Measurements from ENCODE around the gene THSD8. TPM values are rescaled to one million over a fixed set of nuclear protein-coding genes. Genes with fewer than 3 reads are reported as not detected.

Gene THSD8
- total RNA-seq, 4 donors from 2014 or later = not detected

DNA sequence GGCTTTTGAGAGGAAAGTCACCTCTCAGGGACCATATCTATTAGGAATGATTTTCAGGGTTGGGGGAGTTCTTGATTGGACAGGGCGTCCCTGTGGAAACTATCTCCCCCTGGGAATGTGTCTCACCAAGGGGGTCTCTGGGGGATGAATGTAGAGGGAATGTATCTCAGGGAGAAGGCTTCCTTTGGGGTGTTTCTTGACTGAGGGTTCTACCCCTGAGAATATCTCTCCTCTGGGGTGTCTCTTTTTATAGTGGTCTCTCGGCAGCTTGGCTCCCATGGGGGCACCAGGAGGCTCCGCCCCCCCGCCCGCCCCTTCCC is 31.5 kb downstream of the THSD8 start:
- peak overlapping the region in 1 of 2 donors; percentile 47 for H3K4me3 ChIP-seq
- no peak overlapping the region for H3K27ac ChIP-seq
- no peak for ATAC-seq
- H3K4me1 ChIP-seq = peaks cover 0 to 36% (median 7%) of the 10 kb centered on the region in 3 donors
- 0% methylated on average over 1 of the region's 5 CpGs; no CpG with 5 or more reads in 1 of the 2 donors for WGBS, 2 donors (ENCODE audit: low coverage in 1 of 2)
- no peak for TF ChIP-seq EP300 (IDR thresholded peaks at IDR 0.05)
- TF ChIP-seq, protein P1, sequence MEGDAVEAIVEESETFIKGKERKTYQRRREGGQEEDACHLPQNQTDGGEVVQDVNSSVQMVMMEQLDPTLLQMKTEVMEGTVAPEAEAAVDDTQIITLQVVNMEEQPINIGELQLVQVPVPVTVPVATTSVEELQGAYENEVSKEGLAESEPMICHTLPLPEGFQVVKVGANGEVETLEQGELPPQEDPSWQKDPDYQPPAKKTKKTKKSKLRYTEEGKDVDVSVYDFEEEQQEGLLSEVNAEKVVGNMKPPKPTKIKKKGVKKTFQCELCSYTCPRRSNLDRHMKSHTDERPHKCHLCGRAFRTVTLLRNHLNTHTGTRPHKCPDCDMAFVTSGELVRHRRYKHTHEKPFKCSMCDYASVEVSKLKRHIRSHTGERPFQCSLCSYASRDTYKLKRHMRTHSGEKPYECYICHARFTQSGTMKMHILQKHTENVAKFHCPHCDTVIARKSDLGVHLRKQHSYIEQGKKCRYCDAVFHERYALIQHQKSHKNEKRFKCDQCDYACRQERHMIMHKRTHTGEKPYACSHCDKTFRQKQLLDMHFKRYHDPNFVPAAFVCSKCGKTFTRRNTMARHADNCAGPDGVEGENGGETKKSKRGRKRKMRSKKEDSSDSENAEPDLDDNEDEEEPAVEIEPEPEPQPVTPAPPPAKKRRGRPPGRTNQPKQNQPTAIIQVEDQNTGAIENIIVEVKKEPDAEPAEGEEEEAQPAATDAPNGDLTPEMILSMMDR (IDR thresholded peaks at IDR 0.05) = no peak
- TF ChIP-seq POLR2A (IDR thresholded peaks at IDR 0.05) = no peak
- TF ChIP-seq POLR2AphosphoS5 (IDR thresholded peaks at IDR 0.05) = no peak
- H3K36me3 ChIP-seq = no peaks in the 10 kb centered on the region
- no peaks in the 10 kb centered on the region for H3K9me3 ChIP-seq
- peaks cover 100% of the 10 kb centered on the region for H3K27me3 ChIP-seq

DNA sequence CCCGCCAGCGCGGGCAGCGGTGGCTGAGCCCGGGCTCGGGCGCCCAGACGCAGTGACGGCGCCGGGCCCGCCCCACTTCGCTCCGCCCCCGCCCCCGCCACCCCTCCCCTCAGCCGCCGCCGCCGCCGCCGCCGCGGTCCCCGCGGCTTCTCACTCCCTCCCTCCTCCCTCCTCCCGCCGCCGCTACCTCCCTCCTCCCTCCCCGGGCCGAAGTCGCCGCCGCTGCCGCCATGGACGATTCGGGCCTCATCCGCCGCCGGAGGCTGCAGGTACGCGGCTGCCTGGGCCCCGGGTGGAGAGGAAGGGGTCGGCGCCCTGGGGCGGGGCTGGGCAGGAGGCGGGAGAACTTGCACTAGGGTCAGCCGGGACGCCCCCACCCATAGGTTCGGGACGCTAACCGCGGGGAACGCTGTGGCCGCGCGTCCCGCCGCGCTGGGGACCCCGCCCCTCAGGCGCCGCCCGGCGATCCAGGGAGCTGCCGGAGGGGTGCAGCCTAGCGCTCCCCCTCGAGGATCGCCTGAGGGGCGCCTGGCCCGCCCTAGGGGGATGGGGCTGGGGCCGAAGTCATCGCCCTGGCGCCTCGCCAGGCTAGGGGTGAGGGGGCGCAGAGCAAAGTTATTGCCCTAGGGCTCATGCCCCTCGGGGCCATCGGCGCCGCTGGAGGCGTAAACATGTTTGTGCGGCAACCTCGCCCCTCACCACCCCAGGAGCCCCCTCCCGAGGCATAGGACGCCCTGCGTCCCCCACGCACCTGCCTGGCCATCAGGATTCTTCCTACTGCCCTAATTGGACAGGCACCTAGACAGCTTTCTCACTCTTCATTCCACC is 32.1 kb downstream of the THSD8 start:
- Histone ChIP-seq H3K9me3 (no peaks in the 10 kb centered on the region), H3K4me3 (peak overlapping the region in 1 of 2 donors; percentile 47), H3K27me3 (peaks cover 100% of the 10 kb centered on the region), H3K4me1 (peaks cover 0 to 38% (median 13%) of the 10 kb centered on the region in 3 donors), H3K36me3 (no peaks in the 10 kb centered on the region), H3K27ac (no peak overlapping the region)
- TF ChIP-seq, protein P1 (IDR thresholded peaks at IDR 0.05) = no peak
- no peak for TF ChIP-seq POLR2AphosphoS5 (IDR thresholded peaks at IDR 0.05)
- TF ChIP-seq POLR2A (IDR thresholded peaks at IDR 0.05) = no peak
- no peak for TF ChIP-seq EP300 (IDR thresholded peaks at IDR 0.05)
- ATAC-seq = no peak
- WGBS, 2 donors (ENCODE audit: low coverage in 1 of 2) = 0% methylated on average over 4 of the region's 87 CpGs; no CpG with 5 or more reads in 1 of the 2 donors

DNA sequence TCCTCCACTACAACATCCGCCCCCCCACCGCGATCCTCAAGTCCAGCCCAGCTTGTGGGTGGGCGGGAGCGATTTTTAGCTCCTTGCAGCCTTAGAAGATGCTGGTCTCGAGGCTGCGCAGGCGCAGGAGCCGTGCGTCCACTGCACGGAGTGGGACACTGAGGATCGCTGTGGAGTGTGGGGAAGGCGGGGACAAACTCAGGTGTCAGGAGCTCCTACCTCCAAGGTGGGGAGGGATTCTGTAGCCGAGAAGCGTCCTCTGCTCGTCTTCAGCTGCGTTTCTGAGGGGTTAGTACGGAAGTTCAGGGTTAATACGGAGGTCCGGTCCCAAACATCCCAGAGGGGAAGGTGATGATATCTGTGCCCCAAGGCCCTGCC is 32.7 kb downstream of the THSD8 start, which contains the start of gene RTBDN:
Gene RTBDN, minus strand, starts transcription at position 14 of the 378 bp plus-strand sequence. CDS start 4,600 bp downstream, outside the sequence.
- TF ChIP-seq, protein P1 (IDR thresholded peaks at IDR 0.05) = no peak
- no peak for TF ChIP-seq POLR2A (IDR thresholded peaks at IDR 0.05)
- no peak for TF ChIP-seq POLR2AphosphoS5 (IDR thresholded peaks at IDR 0.05)
- TF ChIP-seq EP300 (IDR thresholded peaks at IDR 0.05) = no peak
- WGBS, 2 donors (ENCODE audit: low coverage in 1 of 2) = 4% methylated on average over 7 of the region's 20 CpGs; no CpG with 5 or more reads in 1 of the 2 donors
- Histone ChIP-seq H3K4me3 (peak within 1 kb of the TSS in 1 of 2 donors; percentile 47), H3K36me3 (no peaks in the 10 kb centered on the region), H3K27ac (no peak within 1 kb of the TSS), H3K4me1 (peaks cover 0 to 40% (median 13%) of the 10 kb centered on the region in 3 donors), H3K9me3 (no peaks in the 10 kb centered on the region), H3K27me3 (peaks cover 100% of the 10 kb centered on the region)
- ATAC-seq = no peak

DNA sequence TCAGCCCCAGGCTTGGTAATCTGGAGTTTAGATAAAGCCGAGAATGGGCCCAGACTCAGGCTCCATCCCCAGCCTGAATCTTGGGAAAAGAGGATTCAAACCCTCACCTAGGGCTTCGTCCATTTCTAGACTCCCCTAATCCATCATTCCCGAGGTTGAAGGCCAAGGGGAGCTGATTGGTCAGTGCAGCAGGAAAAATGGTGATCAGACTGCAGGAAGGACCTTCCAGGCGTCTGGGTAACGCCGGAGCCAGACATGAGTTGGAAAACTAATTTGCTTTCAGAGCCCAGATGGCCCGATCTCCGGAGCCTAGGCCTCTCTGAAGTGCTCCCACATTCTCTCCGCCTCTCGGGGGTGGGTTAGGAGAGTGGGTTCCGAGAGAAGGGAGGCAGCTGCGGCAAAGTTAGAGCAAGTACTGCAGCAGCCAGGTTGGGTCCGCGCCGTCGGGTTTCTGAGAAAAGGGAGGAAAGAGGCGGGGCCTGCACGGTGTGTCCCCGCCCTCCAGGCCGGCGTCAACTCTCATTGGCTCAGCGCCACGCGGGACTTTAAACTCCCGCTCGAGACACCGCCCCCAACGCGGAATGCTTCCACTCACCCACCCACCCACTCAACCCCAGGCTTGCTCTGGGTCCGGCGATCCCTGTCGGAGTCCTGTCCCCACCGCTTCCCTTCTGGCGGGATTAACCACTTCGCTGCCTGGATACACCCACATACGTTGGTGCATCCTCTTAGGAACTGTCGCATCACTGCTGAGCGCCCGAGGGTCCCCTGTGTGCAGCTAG is 33.3 kb downstream of the THSD8 start:
- WGBS, 2 donors (ENCODE audit: low coverage in 1 of 2) = 2 to 4% methylated on average over 15 to 18 of the region's 39 CpGs
- peaks cover 100% of the 10 kb centered on the region for H3K27me3 ChIP-seq
- no peak for ATAC-seq

More for the DNA sequence above, 33.3 kb downstream of the THSD8 start:
- Histone ChIP-seq H3K4me3 (no peak overlapping the region), H3K27ac (no peak overlapping the region), H3K9me3 (no peaks in the 10 kb centered on the region), H3K4me1 (peaks cover 0 to 40% (median 13%) of the 10 kb centered on the region in 3 donors), H3K36me3 (no peaks in the 10 kb centered on the region)
- TF ChIP-seq POLR2AphosphoS5 (IDR thresholded peaks at IDR 0.05) (no peak), EP300 (IDR thresholded peaks at IDR 0.05) (no peak), POLR2A (IDR thresholded peaks at IDR 0.05) (no peak)
- TF ChIP-seq, protein P1 (IDR thresholded peaks at IDR 0.05) = no peak

Measured in gastroesophageal sphincter (tissue), 4 donors.